HEK293 (cell line): ENCODE measurements around the gene GINS2.

Experiments
- CTCF ChIA-PET: fragments of 350-600 bp; formaldehyde crosslinking; extraction: SDS; loops from one replicate; lab custom pipeline; 2021; ENCODE audit warnings: antibody characterized with exemption; lab: Yijun Ruan, JAX
- POLR2A ChIA-PET: fragments of 300-600 bp; formaldehyde crosslinking; extraction: SDS; loops from one replicate; lab custom pipeline; 2020; ENCODE audit warnings: antibody characterized with exemption, inconsistent platforms; lab: Yijun Ruan, JAX
- H3K27ac ChIP-seq: fragments of 200-500 bp; sonication (Bioruptor generic); 2 replicates; pipeline ENCODE4 v1.5.1; 2014; ENCODE audit warnings: low read depth, low read length, control low read depth, inconsistent platforms; ENCODE audit errors: extremely low read depth
- H3K36me3 ChIP-seq, 2 experiments: fragments of 200-500 bp in 1 of 2; sonication (Bioruptor generic) in 1 of 2; 1 replicate in 1 of 2; 2 replicates in 1 of 2; pipeline ENCODE4 v1.5.1; 2014 to 2017; ENCODE audit warnings: inconsistent platforms in 2 of 2, low read length in 2 of 2; ENCODE audit not compliant: control insufficient read depth in 2 of 2, insufficient read depth in 1 of 2
- H3K4me1 ChIP-seq: fragments of 200-500 bp; sonication (Bioruptor generic); 2 replicates; pipeline ENCODE4 v1.5.1; 2014; ENCODE audit warnings: mild to moderate bottlenecking, low read length, inconsistent platforms; ENCODE audit not compliant: control insufficient read depth, insufficient read depth
- H3K4me3 ChIP-seq: 2 replicates; pipeline ENCODE4 v1.5.1; 2011; ENCODE audit warnings: low read depth, mild to moderate bottlenecking, control low read depth, low read length, moderate library complexity
- H3K9me3 ChIP-seq: fragments of 200-500 bp; sonication (Bioruptor generic); 2 replicates; pipeline ENCODE4 v1.5.1; 2014; ENCODE audit warnings: low read depth, low read length, inconsistent platforms; ENCODE audit not compliant: control insufficient read depth, insufficient read depth
- HIC1 ChIP-seq: fragments of 450-650 bp; formaldehyde crosslinking; IDR thresholded peaks from 2 replicates; pipeline ENCODE4 v1.5.1; 2016; ENCODE audit warnings: missing biosample characterization, missing genetic modification characterization
- KLF1 ChIP-seq: fragments of 450-650 bp; formaldehyde crosslinking; IDR thresholded peaks from 2 replicates; pipeline ENCODE4 v1.5.1; 2016; ENCODE audit warnings: missing biosample characterization, missing genetic modification characterization
- MYNN ChIP-seq: fragments of 450-650 bp; formaldehyde crosslinking; IDR thresholded peaks from 2 replicates; pipeline ENCODE4 v1.5.1; 2016; ENCODE audit warnings: missing biosample characterization, missing genetic modification characterization, borderline replicate concordance
- OSR2 ChIP-seq: fragments of 450-650 bp; formaldehyde crosslinking; IDR thresholded peaks from 2 replicates; pipeline ENCODE4 v1.5.1; 2016; ENCODE audit warnings: missing biosample characterization, missing genetic modification characterization
- PATZ1 ChIP-seq: fragments of 450-650 bp; formaldehyde crosslinking; IDR thresholded peaks from 2 replicates; pipeline ENCODE4 v1.5.1; 2016; ENCODE audit warnings: missing biosample characterization, missing genetic modification characterization
- PRDM6 ChIP-seq: fragments of 450-650 bp; formaldehyde crosslinking; IDR thresholded peaks from 2 replicates; pipeline ENCODE4 v1.5.1; 2017; ENCODE audit warnings: missing biosample characterization, missing genetic modification characterization
- SETDB1 ChIP-seq: IDR thresholded peaks from one replicate; pipeline ENCODE4 v1.6.1; 2017; ENCODE audit warnings: mild to moderate bottlenecking, low read length, moderate library complexity, mixed read lengths; ENCODE audit not compliant: insufficient read length
- ZNF121 ChIP-seq: fragments of 450-650 bp; formaldehyde crosslinking; IDR thresholded peaks from 2 replicates; pipeline ENCODE4 v1.5.1; 2016; ENCODE audit warnings: missing biosample characterization, missing genetic modification characterization
- ZNF138 ChIP-seq: fragments of 450-650 bp; formaldehyde crosslinking; IDR thresholded peaks from 2 replicates; pipeline ENCODE4 v1.5.1; 2016; ENCODE audit warnings: missing biosample characterization, missing genetic modification characterization, borderline replicate concordance
- ZNF280D ChIP-seq: fragments of 450-650 bp; formaldehyde crosslinking; IDR thresholded peaks from 2 replicates; pipeline ENCODE4 v1.5.1; 2016; ENCODE audit warnings: missing biosample characterization, missing genetic modification characterization
- ZNF600 ChIP-seq: fragments of 450-650 bp; formaldehyde crosslinking; IDR thresholded peaks from 2 replicates; pipeline ENCODE4 v1.5.1; 2016; ENCODE audit warnings: missing biosample characterization, missing genetic modification characterization
- ZNF639 ChIP-seq: fragments of 450-650 bp; formaldehyde crosslinking; IDR thresholded peaks from 2 replicates; pipeline ENCODE4 v1.5.1; 2016; ENCODE audit warnings: missing biosample characterization, missing genetic modification characterization

The GINS2 gene

GRCh38 chr16:85645021-85645589 lies 43.6 kb downstream of the GINS2 start:
- CTCF ChIA-PET, result no interaction called here
- no peaks in the 10 kb centered on the region for H3K9me3 ChIP-seq
- TF ChIP-seq ZNF600 (tag by site-specific recombination) (0 out of 2 replicates have a peak, but pooled peaks have one; percentile 21), KLF1 (tag by site-specific recombination) (0 out of 2 replicates have a peak, but pooled peaks have one; percentile 34), HIC1 (tag by site-specific recombination) (peak; percentile 7; the same call in 1 of the 2 replicates), PATZ1 (peak; percentile 34), OSR2 (tag by site-specific recombination) (no peak)
- TF ChIP-seq, all 188 proteins: peak for 4
- H3K4me3 ChIP-seq, result no peak overlapping the region
- no peak overlapping the region for H3K27ac ChIP-seq
- peaks cover 0 to 77% of the 10 kb centered on the region in 2 experiments; a peak in 2 of 3 replicates for H3K36me3 ChIP-seq
- POLR2A ChIA-PET, result no interaction called here
- no peaks in the 10 kb centered on the region for H3K4me1 ChIP-seq

- Histone ChIP-seq H3K4me3 (no peak overlapping the region), H3K9me3 (no peaks in the 10 kb centered on the region), H3K4me1 (no peaks in the 10 kb centered on the region), H3K27ac (no peak overlapping the region), H3K36me3 (peaks cover 0 to 79% of the 10 kb centered on the region in 2 experiments; a peak in 2 of 3 replicates)
- TF ChIP-seq ZNF121 (tag by site-specific recombination), result peak; percentile 89
- no peak for TF ChIP-seq MYNN
- CTCF ChIA-PET, result no interaction called here
- POLR2A ChIA-PET, result no interaction called here
These were observed 44.6 kb downstream of the GINS2 start for GRCh38 chr16:85644093-85644712.

- CTCF ChIA-PET, result interaction anchor here (1.1 kb wide), 1 partner anchor 14 kb away, joined by 4 read pairs; no protein-coding TSS in a partner anchor
- Histone ChIP-seq H3K4me1 (no peaks in the 10 kb centered on the region), H3K27ac (no peak overlapping the region), H3K4me3 (no peak overlapping the region), H3K9me3 (no peaks in the 10 kb centered on the region), H3K36me3 (peaks cover 0 to 77% of the 10 kb centered on the region in 2 experiments; a peak in 2 of 3 replicates)
- POLR2A ChIA-PET, result no interaction called here
- TF ChIP-seq PRDM6 (tag by site-specific recombination), result no peak
- TF ChIP-seq ZNF138 (tag by site-specific recombination), result no peak
- TF ChIP-seq ZNF280D, result no peak
- TF ChIP-seq SETDB1, result no peak
- no peak for TF ChIP-seq ZNF639
These were observed 45.1 kb downstream of the GINS2 start for GRCh38 chr16:85643631-85644030.
